LNCaP clone FGC (cell line): ENCODE data around the gene STIM1.
"Not testable (repeated sequence)": the region's sequence is repeated elsewhere in the genome, so short reads cannot be mapped to it uniquely, and the experiment has no call there.

Experiments used
- DNase-seq: peaks from one replicate; pipeline ENCODE4 v3.0.0-alpha.2; 2011; ENCODE audit warnings: low read depth
- H3K4me3 ChIP-seq: 2 replicates; pipeline ENCODE4 v1.5.1; 2011; ENCODE audit warnings: mild to moderate bottlenecking, low read depth, low read length, control low read depth
- CTCF ChIP-seq: IDR thresholded peaks from 2 replicates; pipeline ENCODE4 v1.5.1; 2012; ENCODE audit warnings: mild to moderate bottlenecking; ENCODE audit not compliant: control insufficient read depth, insufficient read depth; ENCODE audit errors: extremely low read depth

The STIM1 gene

GRCh38 chr11:4111834-4112233 lies 256.4 kb downstream of the STIM1 start:
- DNase-seq: no peak
- no peak for TF ChIP-seq CTCF
- H3K4me3 ChIP-seq: no peak overlapping the region

DNA sequence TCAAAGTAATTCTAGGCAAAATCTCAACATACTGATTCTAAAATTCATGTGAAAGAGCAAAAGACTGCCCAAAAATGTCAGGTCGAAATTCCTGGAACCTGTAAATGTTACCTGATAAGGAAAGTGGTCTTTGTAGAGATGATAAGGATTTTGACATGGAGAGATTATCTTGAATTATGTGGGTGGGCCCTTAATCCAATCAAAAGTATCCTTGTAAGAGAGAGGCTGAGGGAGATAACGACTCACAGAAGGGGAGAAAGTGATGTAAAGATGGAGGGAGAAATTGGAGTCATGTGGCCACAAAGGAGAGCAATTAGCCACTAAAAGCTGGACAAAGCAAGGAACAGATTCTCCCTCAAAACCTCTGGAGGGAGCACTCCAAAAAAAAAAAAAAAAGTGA lies 259.7 kb downstream of the STIM1 start:
- no peak for DNase-seq
- TF ChIP-seq CTCF: no peak
- H3K4me3 ChIP-seq: no peak overlapping the region

GRCh38 chr11:4118107-4118506 lies 262.6 kb downstream of the STIM1 start:
- DNase-seq: no peak
- TF ChIP-seq CTCF: no peak
- H3K4me3 ChIP-seq: no peak overlapping the region

DNA sequence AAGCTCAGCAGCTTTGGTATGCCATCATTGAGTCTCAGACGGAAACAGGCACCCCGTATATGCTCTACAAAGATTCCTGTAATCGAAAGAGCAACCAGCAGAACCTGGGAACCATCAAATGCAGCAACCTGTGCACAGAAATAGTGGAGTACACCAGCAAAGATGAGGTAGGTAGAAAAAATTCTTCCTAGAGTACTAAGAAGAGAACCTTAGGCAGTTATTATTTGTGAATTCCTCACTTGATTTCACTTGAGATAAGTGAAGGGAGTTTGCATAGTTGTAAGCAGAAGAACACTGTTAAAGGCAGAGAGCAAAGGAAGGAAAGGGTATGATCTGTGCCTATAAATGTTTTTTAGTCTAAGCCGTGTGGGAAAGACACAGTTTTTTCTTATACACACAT lies 267.8 kb downstream of the STIM1 start:
- DNase-seq: no peak
- H3K4me3 ChIP-seq: no peak overlapping the region
- TF ChIP-seq CTCF: no peak

- no peak overlapping the region for H3K4me3 ChIP-seq
- no peak for DNase-seq
- no peak for TF ChIP-seq CTCF
Observed at GRCh38 chr11:4125141-4125540, 269.7 kb downstream of the STIM1 start.

GRCh38 chr11:4127357-4127756 lies 271.9 kb downstream of the STIM1 start:
- DNase-seq: no peak
- TF ChIP-seq CTCF: no peak
- no peak overlapping the region for H3K4me3 ChIP-seq

- DNase-seq, H3K4me3 ChIP-seq: not testable (repeated sequence)
Observed at GRCh38 chr11:4130219-4130618, 274.8 kb downstream of the STIM1 start.

DNA sequence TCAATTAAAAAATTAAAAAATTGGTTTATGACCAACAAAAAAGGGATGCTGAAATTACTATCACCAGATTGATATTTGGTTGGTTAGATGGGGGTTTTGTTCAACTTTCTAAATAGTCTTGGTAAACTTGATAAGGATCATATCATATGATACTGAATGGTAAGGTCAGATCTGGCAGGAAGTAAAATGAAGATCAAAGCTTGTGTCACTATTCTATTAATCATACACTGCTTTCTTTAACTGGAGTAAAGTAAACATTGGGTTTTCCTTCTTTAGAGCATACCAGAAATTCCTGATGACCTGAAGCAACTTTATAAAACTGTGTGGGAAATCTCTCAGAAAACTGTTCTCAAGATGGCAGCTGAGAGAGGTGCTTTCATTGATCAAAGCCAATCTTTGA lies 279.3 kb downstream of the STIM1 start:
- TF ChIP-seq CTCF: no peak
- DNase-seq: peak; percentile 11
- H3K4me3 ChIP-seq: no peak overlapping the region
